H1 (cell line): ENCODE measurements around the gene ARHGAP22. TPM values are rescaled to one million over a fixed set of nuclear protein-coding genes. Genes with fewer than 3 reads are reported as not detected.

Source experiments
- CBX8 ChIP-seq: fragments of 300-800, 300-1000 bp; sonication (generic); IDR thresholded peaks from 2 replicates; pipeline ENCODE4 v1.7.1; 2016; ENCODE audit warnings: low read depth, low read length, borderline replicate concordance
- POLR2A ChIP-seq, 2 experiments: IDR thresholded peaks; 1 replicate in 1 of 2; 2 replicates in 1 of 2; pipeline ENCODE4 v1.6.1; 2011; ENCODE audit warnings: low read depth in 2 of 2, low read length in 2 of 2, mild to moderate bottlenecking in 2 of 2; ENCODE audit errors: control extremely low read depth in 1 of 2
- SIN3A ChIP-seq, 2 experiments: IDR thresholded peaks in 1 of 2; conservative IDR thresholded peaks in 1 of 2; 2 replicates each; pipeline ENCODE4 v1.6.1; 2011 to 2012; ENCODE audit warnings: low read length in 2 of 2, improper control_type of control experiment in 1 of 2, low read depth in 1 of 2, mild to moderate bottlenecking in 1 of 2
- SIRT6 ChIP-seq: IDR thresholded peaks from one replicate; pipeline ENCODE4 v1.7.1; 2012; ENCODE audit warnings: low read length, inconsistent platforms
- SIX5 ChIP-seq: IDR thresholded peaks from 2 replicates; pipeline ENCODE4 v1.6.1; 2011; ENCODE audit warnings: mild to moderate bottlenecking, low read depth, low read length
- TAF1 ChIP-seq: IDR thresholded peaks from 2 replicates; pipeline ENCODE4 v1.6.1; 2011; ENCODE audit warnings: mild to moderate bottlenecking, low read depth, low read length
- polyA plus RNA-seq, 7 experiments: library from polyadenylated mRNA; depleted of rRNA in 3 of 7; stranded (reverse) in 5 of 7; unstranded in 2 of 7; fragments of >200 nt in 5 of 7; fragments of 200-250 nt in 2 of 7; gene quantifications; 1 replicate in 5 of 7; 2 replicates in 1 of 7; 4 replicates in 1 of 7; pipeline versions ENCODE4 v1.2.1 to v1.2.3, GENCODE V29; 2011 to 2013; ENCODE audit warnings: missing spikeins in 2 of 7, mixed read lengths in 2 of 7
- total RNA-seq: library from RNA; stranded (reverse); fragmentation: NEBNext Ultra II Directional; extraction: Animal tissue kit (Norgen Biotek cat#: 25700); gene quantifications from 2 replicates; pipeline ENCODE4 v1.2.1, GENCODE V29; 2021
- TF ChIP-seq, protein P1 (sequence below): fragments of 300-600 bp; sonication (generic); IDR thresholded peaks from 2 replicates; pipeline ENCODE4 v1.7.1; 2012; ENCODE audit warnings: low read length, moderate library complexity, mild to moderate bottlenecking, inconsistent platforms; ENCODE audit not compliant: insufficient replicate concordance

Gene ARHGAP22
- total and polyA plus RNA-seq, 2 of the 8 experiments (the other 6 are each of a cell fraction or from before 2014, with no cell fraction given): 3.6 to 11.2 TPM

- TF ChIP-seq, protein P1, sequence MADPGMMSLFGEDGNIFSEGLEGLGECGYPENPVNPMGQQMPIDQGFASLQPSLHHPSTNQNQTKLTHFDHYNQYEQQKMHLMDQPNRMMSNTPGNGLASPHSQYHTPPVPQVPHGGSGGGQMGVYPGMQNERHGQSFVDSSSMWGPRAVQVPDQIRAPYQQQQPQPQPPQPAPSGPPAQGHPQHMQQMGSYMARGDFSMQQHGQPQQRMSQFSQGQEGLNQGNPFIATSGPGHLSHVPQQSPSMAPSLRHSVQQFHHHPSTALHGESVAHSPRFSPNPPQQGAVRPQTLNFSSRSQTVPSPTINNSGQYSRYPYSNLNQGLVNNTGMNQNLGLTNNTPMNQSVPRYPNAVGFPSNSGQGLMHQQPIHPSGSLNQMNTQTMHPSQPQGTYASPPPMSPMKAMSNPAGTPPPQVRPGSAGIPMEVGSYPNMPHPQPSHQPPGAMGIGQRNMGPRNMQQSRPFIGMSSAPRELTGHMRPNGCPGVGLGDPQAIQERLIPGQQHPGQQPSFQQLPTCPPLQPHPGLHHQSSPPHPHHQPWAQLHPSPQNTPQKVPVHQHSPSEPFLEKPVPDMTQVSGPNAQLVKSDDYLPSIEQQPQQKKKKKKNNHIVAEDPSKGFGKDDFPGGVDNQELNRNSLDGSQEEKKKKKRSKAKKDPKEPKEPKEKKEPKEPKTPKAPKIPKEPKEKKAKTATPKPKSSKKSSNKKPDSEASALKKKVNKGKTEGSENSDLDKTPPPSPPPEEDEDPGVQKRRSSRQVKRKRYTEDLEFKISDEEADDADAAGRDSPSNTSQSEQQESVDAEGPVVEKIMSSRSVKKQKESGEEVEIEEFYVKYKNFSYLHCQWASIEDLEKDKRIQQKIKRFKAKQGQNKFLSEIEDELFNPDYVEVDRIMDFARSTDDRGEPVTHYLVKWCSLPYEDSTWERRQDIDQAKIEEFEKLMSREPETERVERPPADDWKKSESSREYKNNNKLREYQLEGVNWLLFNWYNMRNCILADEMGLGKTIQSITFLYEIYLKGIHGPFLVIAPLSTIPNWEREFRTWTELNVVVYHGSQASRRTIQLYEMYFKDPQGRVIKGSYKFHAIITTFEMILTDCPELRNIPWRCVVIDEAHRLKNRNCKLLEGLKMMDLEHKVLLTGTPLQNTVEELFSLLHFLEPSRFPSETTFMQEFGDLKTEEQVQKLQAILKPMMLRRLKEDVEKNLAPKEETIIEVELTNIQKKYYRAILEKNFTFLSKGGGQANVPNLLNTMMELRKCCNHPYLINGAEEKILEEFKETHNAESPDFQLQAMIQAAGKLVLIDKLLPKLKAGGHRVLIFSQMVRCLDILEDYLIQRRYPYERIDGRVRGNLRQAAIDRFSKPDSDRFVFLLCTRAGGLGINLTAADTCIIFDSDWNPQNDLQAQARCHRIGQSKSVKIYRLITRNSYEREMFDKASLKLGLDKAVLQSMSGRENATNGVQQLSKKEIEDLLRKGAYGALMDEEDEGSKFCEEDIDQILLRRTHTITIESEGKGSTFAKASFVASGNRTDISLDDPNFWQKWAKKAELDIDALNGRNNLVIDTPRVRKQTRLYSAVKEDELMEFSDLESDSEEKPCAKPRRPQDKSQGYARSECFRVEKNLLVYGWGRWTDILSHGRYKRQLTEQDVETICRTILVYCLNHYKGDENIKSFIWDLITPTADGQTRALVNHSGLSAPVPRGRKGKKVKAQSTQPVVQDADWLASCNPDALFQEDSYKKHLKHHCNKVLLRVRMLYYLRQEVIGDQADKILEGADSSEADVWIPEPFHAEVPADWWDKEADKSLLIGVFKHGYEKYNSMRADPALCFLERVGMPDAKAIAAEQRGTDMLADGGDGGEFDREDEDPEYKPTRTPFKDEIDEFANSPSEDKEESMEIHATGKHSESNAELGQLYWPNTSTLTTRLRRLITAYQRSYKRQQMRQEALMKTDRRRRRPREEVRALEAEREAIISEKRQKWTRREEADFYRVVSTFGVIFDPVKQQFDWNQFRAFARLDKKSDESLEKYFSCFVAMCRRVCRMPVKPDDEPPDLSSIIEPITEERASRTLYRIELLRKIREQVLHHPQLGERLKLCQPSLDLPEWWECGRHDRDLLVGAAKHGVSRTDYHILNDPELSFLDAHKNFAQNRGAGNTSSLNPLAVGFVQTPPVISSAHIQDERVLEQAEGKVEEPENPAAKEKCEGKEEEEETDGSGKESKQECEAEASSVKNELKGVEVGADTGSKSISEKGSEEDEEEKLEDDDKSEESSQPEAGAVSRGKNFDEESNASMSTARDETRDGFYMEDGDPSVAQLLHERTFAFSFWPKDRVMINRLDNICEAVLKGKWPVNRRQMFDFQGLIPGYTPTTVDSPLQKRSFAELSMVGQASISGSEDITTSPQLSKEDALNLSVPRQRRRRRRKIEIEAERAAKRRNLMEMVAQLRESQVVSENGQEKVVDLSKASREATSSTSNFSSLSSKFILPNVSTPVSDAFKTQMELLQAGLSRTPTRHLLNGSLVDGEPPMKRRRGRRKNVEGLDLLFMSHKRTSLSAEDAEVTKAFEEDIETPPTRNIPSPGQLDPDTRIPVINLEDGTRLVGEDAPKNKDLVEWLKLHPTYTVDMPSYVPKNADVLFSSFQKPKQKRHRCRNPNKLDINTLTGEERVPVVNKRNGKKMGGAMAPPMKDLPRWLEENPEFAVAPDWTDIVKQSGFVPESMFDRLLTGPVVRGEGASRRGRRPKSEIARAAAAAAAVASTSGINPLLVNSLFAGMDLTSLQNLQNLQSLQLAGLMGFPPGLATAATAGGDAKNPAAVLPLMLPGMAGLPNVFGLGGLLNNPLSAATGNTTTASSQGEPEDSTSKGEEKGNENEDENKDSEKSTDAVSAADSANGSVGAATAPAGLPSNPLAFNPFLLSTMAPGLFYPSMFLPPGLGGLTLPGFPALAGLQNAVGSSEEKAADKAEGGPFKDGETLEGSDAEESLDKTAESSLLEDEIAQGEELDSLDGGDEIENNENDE: no peak
- no peak for TF ChIP-seq SIN3A (conservative IDR thresholded peaks at IDR 0.05 in 1 of 2, IDR thresholded peaks at IDR 0.05 in 1 of 2; ENCODE audit: low read depth in 1 of 2, low read length in 2 of 2)
- TF ChIP-seq CBX8: no peak
- no peak for TF ChIP-seq SIRT6
- no peak for TF ChIP-seq TAF1
- no peak for TF ChIP-seq POLR2A (IDR thresholded peaks at IDR 0.05; ENCODE audit: control extremely low read depth in 1 of 2, low read depth in 2 of 2, low read length in 2 of 2)
- TF ChIP-seq SIX5: no peak
Observed at GRCh38 chr10:48519481-48520183, 85.2 kb downstream of the ARHGAP22 start (continued).
